Bronchus fibroblast of lung (primary cell): ENCODE measurements around the gene HNRNPH1. TPM values are rescaled to one million over a fixed set of nuclear protein-coding genes. Genes with fewer than 3 reads are reported as not detected.

Experiments
- total RNA-seq: library from RNA; depleted of rRNA; stranded (reverse); fragments of >200 nt; gene quantifications from 2 replicates; pipeline ENCODE4 v1.2.3, GENCODE V29; 2015

The HNRNPH1 gene
- 307 and 331 TPM in 2 replicates for total RNA-seq

GRCh38 chr5:179623003-179623905, at the start of gene HNRNPH1:
Gene HNRNPH1 (minus strand): TSS chr5:179623671. CDS start chr5:179623133, 538 bp downstream.

Other genes starting within 250 kb of the HNRNPH1 start
- 20.2 and 28.9 TPM in 2 replicates for gene RUFY1, start 73.1 kb downstream of the HNRNPH1 start, total RNA-seq
- not detected in 2 replicates for gene CBY3, start 57.4 kb upstream of the HNRNPH1 start, total RNA-seq
- gene CANX, start 75.3 kb upstream of the HNRNPH1 start, total RNA-seq: 209 and 245 TPM in 2 replicates
- 11.0 and 17.3 TPM in 2 replicates for gene MAML1, start 109.2 kb upstream of the HNRNPH1 start, total RNA-seq
- gene LTC4S, start 170.3 kb upstream of the HNRNPH1 start, total RNA-seq: 1.6 and 3.4 TPM in 2 replicates
- 92.6 and 97.2 TPM in 2 replicates for gene MGAT4B, start 183.2 kb upstream of the HNRNPH1 start, total RNA-seq
- gene SQSTM1, start 197.2 kb upstream of the HNRNPH1 start, total RNA-seq: 149 and 160 TPM in 2 replicates
- gene MRNIP, start 235.1 kb upstream of the HNRNPH1 start, total RNA-seq: 10.6 and 18.0 TPM in 2 replicates